ENCODE results near the gene PMPCB. TPM values are rescaled to one million over a fixed set of nuclear protein-coding genes. Genes with fewer than 3 reads are reported as not detected.
"Not testable (repeated sequence)": the region's sequence is repeated elsewhere in the genome, so short reads cannot be mapped to it uniquely, and the experiment has no call there.

The PMPCB gene, protein sequence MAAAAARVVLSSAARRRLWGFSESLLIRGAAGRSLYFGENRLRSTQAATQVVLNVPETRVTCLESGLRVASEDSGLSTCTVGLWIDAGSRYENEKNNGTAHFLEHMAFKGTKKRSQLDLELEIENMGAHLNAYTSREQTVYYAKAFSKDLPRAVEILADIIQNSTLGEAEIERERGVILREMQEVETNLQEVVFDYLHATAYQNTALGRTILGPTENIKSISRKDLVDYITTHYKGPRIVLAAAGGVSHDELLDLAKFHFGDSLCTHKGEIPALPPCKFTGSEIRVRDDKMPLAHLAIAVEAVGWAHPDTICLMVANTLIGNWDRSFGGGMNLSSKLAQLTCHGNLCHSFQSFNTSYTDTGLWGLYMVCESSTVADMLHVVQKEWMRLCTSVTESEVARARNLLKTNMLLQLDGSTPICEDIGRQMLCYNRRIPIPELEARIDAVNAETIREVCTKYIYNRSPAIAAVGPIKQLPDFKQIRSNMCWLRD
- total RNA-seq (54.8 TPM), polyA plus RNA-seq (ENCODE audit: insufficient read depth in 1 of 8, insufficient read length in 8 of 8, low replicate concordance in 1 of 8) (10 to 100 TPM; 55.0 to 67.2 (median 60.3) TPM)
- long read RNA-seq, donor 1, partial matches to known transcripts: 17 of 22 reads
- long read RNA-seq, donor 1, other reads (novel, unspliced or antisense): 0 of 22 reads
- long read RNA-seq, donor 2, partial matches to known transcripts: 6 of 7 reads
- long read RNA-seq, donor 2, other reads (novel, unspliced or antisense): 0 of 7 reads
- long read RNA-seq, donor 3, transcript PMPCB-201 (13 exons, 2,472 nt): major isoform, 18 of 110 reads
- long read RNA-seq, donor 3, partial matches to known transcripts: 84 of 110 reads
- long read RNA-seq, donor 3, other reads (novel, unspliced or antisense): 6 of 110 reads
- long read RNA-seq, donor 4, transcript PMPCB-201 (13 exons, 2,472 nt): major isoform, 8 of 20 reads
- long read RNA-seq, donor 4, partial matches to known transcripts: 11 of 20 reads
- long read RNA-seq, donor 4, other reads (novel, unspliced or antisense): 0 of 20 reads
- long read RNA-seq, donor 5, transcript PMPCB-201 (13 exons, 2,472 nt): major isoform, 34 of 273 reads
- long read RNA-seq, donor 5, partial matches to known transcripts: 207 of 273 reads
- long read RNA-seq, donor 5, other reads (novel, unspliced or antisense): 28 of 273 reads
- long read RNA-seq, donor 6, transcript PMPCB-201 (13 exons, 2,472 nt): major isoform, 20 of 209 reads
- long read RNA-seq, donor 6, partial matches to known transcripts: 170 of 209 reads
- long read RNA-seq, donor 6, other reads (novel, unspliced or antisense): 17 of 209 reads
- long read RNA-seq, donor 7, transcript PMPCB-201 (13 exons, 2,472 nt): major isoform, 16 of 122 reads
- long read RNA-seq, donor 7, partial matches to known transcripts: 102 of 122 reads
- long read RNA-seq, donor 7, other reads (novel, unspliced or antisense): 0 of 122 reads
- long read RNA-seq, donor 8, transcript PMPCB-201 (13 exons, 2,472 nt): major isoform, 15 of 137 reads
- long read RNA-seq, donor 8, partial matches to known transcripts: 117 of 137 reads
- long read RNA-seq, donor 8, other reads (novel, unspliced or antisense): 5 of 137 reads
- long read RNA-seq, donor 9, transcript PMPCB-201 (13 exons, 2,472 nt): major isoform, 12 of 124 reads
- long read RNA-seq, donor 9, partial matches to known transcripts: 106 of 124 reads
- long read RNA-seq, donor 9, other reads (novel, unspliced or antisense): 5 of 124 reads
- long read RNA-seq, donor 10, transcript PMPCB-201 (13 exons, 2,472 nt): major isoform, 37 of 102 reads
- long read RNA-seq, donor 10, partial matches to known transcripts: 62 of 102 reads
- long read RNA-seq, donor 10, other reads (novel, unspliced or antisense): 0 of 102 reads
- long read RNA-seq, donor 11, transcript PMPCB-201 (13 exons, 2,472 nt): major isoform, 18 of 75 reads
- long read RNA-seq, donor 11, partial matches to known transcripts: 52 of 75 reads
- long read RNA-seq, donor 11, other reads (novel, unspliced or antisense): 0 of 75 reads

DNA sequence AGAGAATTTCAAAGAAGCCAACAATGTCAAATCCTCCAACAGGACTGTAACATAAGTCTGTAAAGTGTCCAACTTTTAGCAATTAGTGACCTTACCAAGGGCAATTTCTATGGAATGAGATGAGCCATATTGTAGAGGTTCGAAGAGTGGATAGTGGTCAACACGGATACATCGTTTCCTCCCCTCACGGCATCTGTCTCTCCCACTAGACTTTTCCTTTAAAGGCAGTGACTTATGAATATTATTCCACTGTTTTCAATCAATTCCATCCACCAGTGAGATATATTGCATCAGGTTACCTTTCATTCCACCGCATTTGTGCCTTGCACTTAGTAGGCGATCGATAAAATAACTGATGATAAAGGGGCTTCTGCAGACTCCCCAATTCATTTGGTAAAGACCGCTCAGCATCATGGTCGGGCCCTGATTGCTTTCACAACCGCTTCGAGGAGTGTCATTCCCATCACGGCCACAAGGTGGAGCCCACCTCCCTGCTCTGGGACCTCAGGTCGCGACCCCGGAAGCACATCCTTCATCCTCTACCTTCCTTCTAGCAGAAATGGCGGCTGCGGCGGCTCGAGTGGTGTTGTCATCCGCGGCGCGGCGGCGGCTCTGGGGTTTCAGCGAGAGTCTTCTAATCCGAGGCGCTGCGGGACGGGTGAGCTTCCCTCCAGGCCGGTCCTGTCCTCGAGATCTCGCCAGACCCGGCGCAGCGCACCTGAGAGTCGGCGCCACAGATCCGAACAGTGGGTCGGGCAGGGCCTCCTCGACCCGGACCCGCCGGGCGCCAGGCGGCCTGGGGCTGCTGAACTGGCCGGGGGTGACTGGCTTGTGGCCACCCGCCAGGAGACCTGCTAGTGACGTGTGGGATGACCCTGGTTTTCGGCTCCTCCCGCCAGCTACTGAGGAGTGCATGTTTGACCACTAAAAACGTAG is at the start of gene PMPCB:
Gene PMPCB, plus strand, starts transcription at position 535 of the 936 bp plus-strand sequence. Its CDS starts 25 bp downstream, at position 560.
- Histone ChIP-seq H3K4me1 (ENCODE audit: control insufficient read depth, insufficient read depth, low read length) (peaks cover 4% of the 10 kb centered on the region), H3K4me3 (ENCODE audit: low read length) (peak within 1 kb of the TSS; percentile 83), H3K9me3 (replicated peaks; ENCODE audit: control insufficient read depth, low read depth, low read length) (no peaks in the 10 kb centered on the region), H3K27me3 (ENCODE audit: control insufficient read depth, insufficient read depth, low read length) (peaks cover 1% of the 10 kb centered on the region), H3K27ac (ENCODE audit: low read length) (peak within 1 kb of the TSS; percentile 74), H3K36me3 (ENCODE audit: control insufficient read depth, insufficient read depth, low read length) (peaks cover 18% of the 10 kb centered on the region)
- under 1% methylated on average over 45 of the region's 52 CpGs for WGBS (ENCODE audit: insufficient coverage)
- DNase-seq: peak; percentile 96

DNA sequence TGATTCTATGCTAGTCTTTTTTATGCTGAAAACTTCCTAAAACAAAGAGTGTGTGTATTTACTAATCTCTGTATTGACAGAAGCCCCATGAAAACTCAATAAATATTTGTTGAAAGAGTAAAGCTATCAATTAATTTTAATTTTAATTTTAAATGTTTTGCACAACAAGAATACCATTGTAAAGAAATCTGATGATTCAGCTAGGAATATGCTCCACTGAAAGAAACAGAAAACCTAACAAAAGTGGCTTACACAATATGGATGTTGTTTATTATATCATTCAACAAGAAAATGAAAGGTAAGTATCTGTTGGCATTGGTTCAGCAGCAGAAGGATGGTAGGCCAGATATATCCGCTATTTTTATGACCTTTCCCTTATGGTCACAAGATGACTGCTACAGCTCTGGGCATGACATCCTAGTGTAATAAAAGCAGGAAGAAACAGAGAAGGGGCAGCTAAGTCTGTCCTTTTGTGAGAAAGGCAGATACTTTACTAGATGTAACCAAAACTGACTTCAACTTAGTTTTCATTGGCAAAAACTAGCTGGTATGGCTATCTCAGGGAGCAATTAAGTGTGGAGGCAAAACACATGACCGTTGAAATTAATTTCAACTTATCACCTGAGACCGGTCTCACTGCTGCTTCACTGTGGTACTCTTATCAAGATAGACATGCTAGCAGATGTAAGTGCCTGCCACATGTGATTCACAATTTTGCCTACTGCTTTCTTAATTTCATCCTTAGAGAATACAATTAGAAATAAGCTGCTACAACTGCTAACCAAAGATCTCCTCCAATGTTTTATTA is 43.3 kb upstream of the PMPCB start:
- not testable (repeated sequence) for H3K27ac ChIP-seq (ENCODE audit: low read length); H3K4me1 ChIP-seq (ENCODE audit: control insufficient read depth, insufficient read depth, low read length); H3K4me3 ChIP-seq (ENCODE audit: low read length); H3K36me3 ChIP-seq (ENCODE audit: control insufficient read depth, insufficient read depth, low read length); DNase-seq; H3K27me3 ChIP-seq (ENCODE audit: control insufficient read depth, insufficient read depth, low read length); H3K9me3 ChIP-seq (replicated peaks; ENCODE audit: control insufficient read depth, low read depth, low read length)
- 67% methylated on average over 2 of the region's 3 CpGs for WGBS (ENCODE audit: insufficient coverage)

DNA sequence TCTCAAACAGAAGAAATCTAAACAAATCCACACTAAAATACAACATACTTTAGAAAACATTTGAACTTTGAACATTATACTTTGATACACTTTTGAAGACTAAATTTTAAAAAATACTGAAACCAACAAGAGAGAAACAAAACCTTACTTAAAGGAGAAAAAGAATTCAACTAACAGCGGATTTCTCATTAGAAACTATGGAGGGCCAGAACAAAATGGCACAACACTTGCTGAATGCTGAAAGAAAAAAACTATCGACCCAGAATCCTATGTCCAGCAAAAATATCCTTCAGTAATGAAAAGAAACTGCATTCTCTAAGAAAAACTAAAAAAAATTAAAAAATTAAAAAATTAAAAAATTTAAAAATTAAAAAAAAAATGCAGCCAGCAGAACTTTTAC is 33.2 kb upstream of the PMPCB start:
- not testable (repeated sequence) for H3K27me3 ChIP-seq (ENCODE audit: control insufficient read depth, insufficient read depth, low read length); H3K4me3 ChIP-seq (ENCODE audit: low read length); H3K4me1 ChIP-seq (ENCODE audit: control insufficient read depth, insufficient read depth, low read length); H3K9me3 ChIP-seq (replicated peaks; ENCODE audit: control insufficient read depth, low read depth, low read length); DNase-seq; H3K27ac ChIP-seq (ENCODE audit: low read length); H3K36me3 ChIP-seq (ENCODE audit: control insufficient read depth, insufficient read depth, low read length)
- no CpG with 5 or more reads among the region's 2 CpGs for WGBS (ENCODE audit: insufficient coverage)

DNA sequence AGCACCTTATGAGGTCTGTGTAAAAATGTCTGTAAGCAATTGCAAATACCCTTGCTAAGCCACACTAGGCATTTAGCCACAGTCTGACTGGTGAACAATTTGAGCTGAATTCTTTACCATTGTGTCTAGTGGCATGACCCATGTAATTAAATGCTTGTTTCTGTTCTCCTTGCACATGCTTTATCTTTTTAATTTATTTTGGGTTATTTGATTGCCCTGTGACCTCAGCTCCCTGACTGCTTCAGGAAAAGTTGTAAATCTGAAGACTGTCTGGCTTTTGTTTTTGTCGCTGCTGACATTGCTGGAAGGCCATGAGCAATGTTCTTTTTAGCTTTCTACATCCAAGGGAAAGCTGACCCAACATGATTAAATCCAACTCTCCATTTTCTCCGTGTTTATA is 31.0 kb upstream of the PMPCB start:
- not testable (repeated sequence) for H3K27ac ChIP-seq (ENCODE audit: low read length); H3K4me1 ChIP-seq (ENCODE audit: control insufficient read depth, insufficient read depth, low read length)
- no CpG with 5 or more reads among the region's 2 CpGs for WGBS (ENCODE audit: insufficient coverage)

DNA sequence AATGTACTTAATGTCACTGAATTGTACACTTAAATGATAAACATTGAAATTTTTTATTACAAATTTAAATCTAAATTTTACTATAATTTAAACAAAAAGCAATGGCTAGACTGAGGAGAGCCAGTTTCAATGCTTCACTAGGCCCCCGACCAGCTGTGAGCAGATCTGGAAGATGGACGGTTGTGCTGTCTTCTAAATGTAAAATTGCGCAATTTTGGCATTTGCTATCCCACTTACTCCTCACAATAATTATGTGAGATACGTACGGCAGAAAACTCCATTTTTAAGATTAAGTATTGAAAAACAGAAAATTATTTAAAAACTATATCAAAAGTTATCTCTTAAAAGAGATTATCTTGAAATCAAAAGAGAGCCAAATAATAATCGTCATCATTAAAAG is 23.9 kb upstream of the PMPCB start:
- not testable (repeated sequence) for H3K9me3 ChIP-seq (replicated peaks; ENCODE audit: control insufficient read depth, low read depth, low read length); H3K4me3 ChIP-seq (ENCODE audit: low read length); H3K36me3 ChIP-seq (ENCODE audit: control insufficient read depth, insufficient read depth, low read length); H3K4me1 ChIP-seq (ENCODE audit: control insufficient read depth, insufficient read depth, low read length); H3K27ac ChIP-seq (ENCODE audit: low read length); DNase-seq; H3K27me3 ChIP-seq (ENCODE audit: control insufficient read depth, insufficient read depth, low read length)
- no CpG with 5 or more reads among the region's 6 CpGs for WGBS (ENCODE audit: insufficient coverage)

More for the DNA sequence above, 31.0 kb upstream of the PMPCB start:
- DNase-seq; H3K36me3 ChIP-seq (ENCODE audit: control insufficient read depth, insufficient read depth, low read length); H3K4me3 ChIP-seq (ENCODE audit: low read length); H3K27me3 ChIP-seq (ENCODE audit: control insufficient read depth, insufficient read depth, low read length); H3K9me3 ChIP-seq (replicated peaks; ENCODE audit: control insufficient read depth, low read depth, low read length): not testable (repeated sequence)

DNA sequence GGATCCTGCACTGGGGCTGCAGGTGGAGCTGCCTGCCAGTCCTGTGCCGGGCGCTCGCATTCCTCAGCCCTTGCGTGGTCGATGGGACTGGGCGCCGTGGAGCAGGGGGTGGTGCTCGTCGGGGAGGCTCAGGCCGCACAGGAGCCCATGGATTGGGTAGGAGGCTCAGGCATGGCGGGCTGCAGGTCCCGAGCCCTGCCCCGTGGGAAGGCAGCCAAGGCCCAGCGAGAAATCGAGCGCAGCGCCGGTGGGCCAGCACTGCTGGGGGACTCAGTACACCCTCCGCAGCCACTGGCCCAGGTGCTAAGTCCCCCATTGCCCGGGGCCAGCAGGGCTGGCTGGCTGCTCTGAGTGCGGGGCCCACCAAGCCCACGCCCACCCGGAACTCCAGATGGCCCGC is 22.4 kb upstream of the PMPCB start:
- 97% methylated on average over 5 of the region's 24 CpGs for WGBS (ENCODE audit: insufficient coverage)
- not testable (repeated sequence) for H3K36me3 ChIP-seq (ENCODE audit: control insufficient read depth, insufficient read depth, low read length); H3K9me3 ChIP-seq (replicated peaks; ENCODE audit: control insufficient read depth, low read depth, low read length); H3K27me3 ChIP-seq (ENCODE audit: control insufficient read depth, insufficient read depth, low read length); DNase-seq; H3K4me3 ChIP-seq (ENCODE audit: low read length); H3K4me1 ChIP-seq (ENCODE audit: control insufficient read depth, insufficient read depth, low read length); H3K27ac ChIP-seq (ENCODE audit: low read length)

DNA sequence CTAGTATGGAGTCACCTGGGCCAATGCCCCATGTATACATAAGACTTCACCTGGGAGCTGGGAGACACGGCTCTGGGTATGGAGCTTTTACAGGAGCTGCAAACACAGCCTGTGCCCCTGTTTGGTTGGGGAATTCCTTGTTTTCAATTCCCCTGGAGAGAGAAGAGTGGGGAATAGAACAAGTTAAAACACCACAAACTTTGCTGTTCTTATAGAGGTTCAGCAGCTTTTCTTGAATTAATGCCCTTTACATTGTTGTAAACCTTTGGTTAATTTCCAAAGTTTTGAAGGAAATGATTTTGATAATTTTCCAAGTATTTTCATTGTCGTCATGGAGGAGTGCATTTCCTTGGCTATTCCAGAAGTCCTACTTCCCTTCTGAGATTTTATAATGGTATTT is 19.0 kb upstream of the PMPCB start:
- not testable (repeated sequence) for H3K9me3 ChIP-seq (replicated peaks; ENCODE audit: control insufficient read depth, low read depth, low read length); H3K4me3 ChIP-seq (ENCODE audit: low read length); H3K36me3 ChIP-seq (ENCODE audit: control insufficient read depth, insufficient read depth, low read length); H3K27ac ChIP-seq (ENCODE audit: low read length); H3K27me3 ChIP-seq (ENCODE audit: control insufficient read depth, insufficient read depth, low read length); DNase-seq; H3K4me1 ChIP-seq (ENCODE audit: control insufficient read depth, insufficient read depth, low read length)
- no CpG with 5 or more reads among the region's 2 CpGs for WGBS (ENCODE audit: insufficient coverage)

DNA sequence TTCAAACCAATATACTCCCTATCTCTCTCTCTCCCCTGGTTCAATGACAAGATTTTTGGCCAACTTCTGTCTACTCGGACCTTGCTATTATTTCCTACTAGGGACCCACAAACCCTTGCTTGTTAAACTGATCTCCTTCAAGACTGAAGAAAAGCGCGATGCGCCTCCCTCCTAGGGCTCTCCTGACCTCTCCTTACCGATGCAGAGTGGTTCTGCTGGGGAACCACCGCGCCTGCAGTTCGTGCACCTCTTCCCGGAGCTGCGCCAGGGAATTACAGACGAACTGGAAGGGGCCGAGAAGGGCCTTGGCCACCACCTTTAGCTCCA is 17.6 kb upstream of the PMPCB start:
- Histone ChIP-seq H3K27ac (ENCODE audit: low read length) (peak overlapping the region; percentile 3), H3K4me3 (ENCODE audit: low read length) (peak overlapping the region; percentile 58)
- not testable (repeated sequence) for H3K27me3 ChIP-seq (ENCODE audit: control insufficient read depth, insufficient read depth, low read length); H3K9me3 ChIP-seq (replicated peaks; ENCODE audit: control insufficient read depth, low read depth, low read length); DNase-seq; H3K4me1 ChIP-seq (ENCODE audit: control insufficient read depth, insufficient read depth, low read length); H3K36me3 ChIP-seq (ENCODE audit: control insufficient read depth, insufficient read depth, low read length)
- 0% methylated on average over 12 of the region's 12 CpGs for WGBS (ENCODE audit: insufficient coverage)
